ENCODE results near the gene NRIP2.
"Not testable (repeated sequence)": the region's sequence is repeated elsewhere in the genome, so short reads cannot be mapped to it uniquely, and the experiment has no call there.

NRIP2 gene

GRCh38 chr12:2834581-2835491, at the start of gene NRIP2:
Gene NRIP2, minus strand, starts transcription at chr12:2835035. Its CDS starts 52 bp downstream, at chr12:2834983.
- in situ Hi-C loops (cut with MboI; ENCODE audit: low pct_unique_long_range_greater_than_20kb, low sequenced_read_pairs) = no loop called here
- no peak for DNase-seq

- in situ Hi-C loops (cut with MboI; ENCODE audit: low pct_unique_long_range_greater_than_20kb, low sequenced_read_pairs) = no loop called here
These were observed 45.0 kb upstream of the NRIP2 start for GRCh38 chr12:2879853-2880252.

GRCh38 chr12:2877953-2878732, 43.3 kb upstream of the NRIP2 start:
- peak; percentile 84 for DNase-seq
- in situ Hi-C loops (cut with MboI; ENCODE audit: low pct_unique_long_range_greater_than_20kb, low sequenced_read_pairs) = no loop called here

More at GRCh38 chr12:2879853-2880252, 45.0 kb upstream of the NRIP2 start:
- DNase-seq = no peak

GRCh38 chr12:2877047-2877952, 42.5 kb upstream of the NRIP2 start, which contains the start of the genes FOXM1 and RHNO1:
Gene FOXM1, minus strand, starts transcription at chr12:2877174. Its CDS starts 2,696 bp downstream, at chr12:2874478.
Gene RHNO1, plus strand, starts transcription at chr12:2877223. Its CDS starts 8,144 bp downstream, at chr12:2885367.
- in situ Hi-C loops (cut with MboI; ENCODE audit: low pct_unique_long_range_greater_than_20kb, low sequenced_read_pairs) = no loop called here
- DNase-seq = peak; percentile 84

- DNase-seq = peak; percentile 58
These were observed 41.7 kb upstream of the NRIP2 start for GRCh38 chr12:2876431-2877046.

GRCh38 chr12:2868986-2869632, 34.3 kb upstream of the NRIP2 start:
- DNase-seq; in situ Hi-C loops (cut with MboI; ENCODE audit: low pct_unique_long_range_greater_than_20kb, low sequenced_read_pairs): not testable (repeated sequence)

More at GRCh38 chr12:2876431-2877046, 41.7 kb upstream of the NRIP2 start:
- in situ Hi-C loops (cut with MboI; ENCODE audit: low pct_unique_long_range_greater_than_20kb, low sequenced_read_pairs) = no loop called here

GRCh38 chr12:2864198-2864597, 29.4 kb upstream of the NRIP2 start:
- in situ Hi-C loops (cut with MboI; ENCODE audit: low pct_unique_long_range_greater_than_20kb, low sequenced_read_pairs) = no loop called here
- DNase-seq = no peak

GRCh38 chr12:2863402-2863801, 28.6 kb upstream of the NRIP2 start:
- DNase-seq; in situ Hi-C loops (cut with MboI; ENCODE audit: low pct_unique_long_range_greater_than_20kb, low sequenced_read_pairs): not testable (repeated sequence)

GRCh38 chr12:2862876-2863275, 28.0 kb upstream of the NRIP2 start:
- in situ Hi-C loops (cut with MboI; ENCODE audit: low pct_unique_long_range_greater_than_20kb, low sequenced_read_pairs) = no loop called here
- DNase-seq = no peak

GRCh38 chr12:2860170-2860569, 25.3 kb upstream of the NRIP2 start:
- in situ Hi-C loops (cut with MboI; ENCODE audit: low pct_unique_long_range_greater_than_20kb, low sequenced_read_pairs) = no loop called here
- DNase-seq = no peak

GRCh38 chr12:2858944-2859421, 24.1 kb upstream of the NRIP2 start:
- no peak for DNase-seq
- in situ Hi-C loops (cut with MboI; ENCODE audit: low pct_unique_long_range_greater_than_20kb, low sequenced_read_pairs) = no loop called here

- no peak for DNase-seq
- in situ Hi-C loops (cut with MboI; ENCODE audit: low pct_unique_long_range_greater_than_20kb, low sequenced_read_pairs) = no loop called here
These were observed 23.5 kb upstream of the NRIP2 start for GRCh38 chr12:2858334-2858733.

- in situ Hi-C loops (cut with MboI; ENCODE audit: low pct_unique_long_range_greater_than_20kb, low sequenced_read_pairs) = no loop called here
- no peak for DNase-seq
These were observed 22.7 kb upstream of the NRIP2 start for GRCh38 chr12:2857576-2857975.

GRCh38 chr12:2857021-2857431, 22.2 kb upstream of the NRIP2 start, which contains the start of gene TEX52:
Gene TEX52, minus strand, starts transcription at chr12:2857039. Its CDS starts 13 bp downstream, at chr12:2857026.
- DNase-seq = no peak
- in situ Hi-C loops (cut with MboI; ENCODE audit: low pct_unique_long_range_greater_than_20kb, low sequenced_read_pairs) = no loop called here

GRCh38 chr12:2856051-2856450, 21.2 kb upstream of the NRIP2 start:
- in situ Hi-C loops (cut with MboI; ENCODE audit: low pct_unique_long_range_greater_than_20kb, low sequenced_read_pairs) = no loop called here
- DNase-seq = no peak

- DNase-seq = no peak
- in situ Hi-C loops (cut with MboI; ENCODE audit: low pct_unique_long_range_greater_than_20kb, low sequenced_read_pairs) = no loop called here
These were observed 20.7 kb upstream of the NRIP2 start for GRCh38 chr12:2855546-2855945.

- no peak for DNase-seq
- in situ Hi-C loops (cut with MboI; ENCODE audit: low pct_unique_long_range_greater_than_20kb, low sequenced_read_pairs) = no loop called here
These were observed 20.0 kb upstream of the NRIP2 start for GRCh38 chr12:2854669-2855453.
